ENCODE results near the gene EXOC3.
A peak's percentile ranks its signal among the peaks of the same experiment; 100 is the strongest.
"Not testable (repeated sequence)": the region's sequence is repeated elsewhere in the genome, so short reads cannot be mapped to it uniquely, and the experiment has no call there.

Gene EXOC3

GRCh38 chr5:507986-508575 lies 65.1 kb downstream of the EXOC3 start:
- not testable (repeated sequence) for DNase-seq

- DNase-seq: no peak
Observed at GRCh38 chr5:509611-510185, 66.7 kb downstream of the EXOC3 start.

GRCh38 chr5:510521-510920 lies 67.5 kb downstream of the EXOC3 start:
- DNase-seq: peak in 1 of 3 donors; percentile 49

- DNase-seq: no peak
Observed at GRCh38 chr5:511476-511875, 68.5 kb downstream of the EXOC3 start.

- peak; percentile 39 to 59 (median 54) for DNase-seq
Observed at GRCh38 chr5:513216-514100, 70.5 kb downstream of the EXOC3 start.

- no peak for DNase-seq
Observed at GRCh38 chr5:514101-514485, 71.1 kb downstream of the EXOC3 start.

- no peak for DNase-seq
Observed at GRCh38 chr5:514673-515072, 71.7 kb downstream of the EXOC3 start.

- DNase-seq: no peak
Observed at GRCh38 chr5:515273-515836, 72.4 kb downstream of the EXOC3 start.

GRCh38 chr5:516338-516925 lies 73.5 kb downstream of the EXOC3 start:
- no peak for DNase-seq
